Measurements from ENCODE around the gene ILF2.
A peak's percentile ranks its signal among the peaks of the same experiment; 100 is the strongest.
"Not testable (repeated sequence)": the region's sequence is repeated elsewhere in the genome, so short reads cannot be mapped to it uniquely, and the experiment has no call there.

ILF2 gene

GRCh38 chr1:153648000-153648643 lies 22.7 kb downstream of the ILF2 start:
- no peak for DNase-seq

- DNase-seq, result no peak
Observed at GRCh38 chr1:153647346-153647714, 23.5 kb downstream of the ILF2 start.

- no peak for DNase-seq
Observed at GRCh38 chr1:153646672-153647345, 24.0 kb downstream of the ILF2 start.

DNA sequence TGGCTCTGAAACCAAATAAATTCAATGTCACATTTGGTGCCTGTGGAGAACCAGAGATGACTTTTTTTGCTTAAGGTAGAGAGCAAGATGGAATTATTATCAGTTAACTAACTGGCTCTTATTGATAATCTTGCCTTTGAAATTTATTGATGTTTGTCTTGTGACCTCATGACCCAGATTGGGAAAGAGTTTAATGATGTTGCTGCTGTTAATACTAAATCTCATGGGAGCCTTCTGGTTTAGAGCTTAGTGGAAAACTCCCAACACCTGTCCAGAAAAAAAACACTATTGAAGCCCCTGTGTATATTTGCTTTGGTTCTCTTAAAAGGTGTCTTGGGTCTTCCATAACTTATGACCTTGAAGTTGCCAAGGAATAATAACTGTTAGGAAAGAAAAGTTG lies 27.0 kb downstream of the ILF2 start:
- DNase-seq, result no peak

DNA sequence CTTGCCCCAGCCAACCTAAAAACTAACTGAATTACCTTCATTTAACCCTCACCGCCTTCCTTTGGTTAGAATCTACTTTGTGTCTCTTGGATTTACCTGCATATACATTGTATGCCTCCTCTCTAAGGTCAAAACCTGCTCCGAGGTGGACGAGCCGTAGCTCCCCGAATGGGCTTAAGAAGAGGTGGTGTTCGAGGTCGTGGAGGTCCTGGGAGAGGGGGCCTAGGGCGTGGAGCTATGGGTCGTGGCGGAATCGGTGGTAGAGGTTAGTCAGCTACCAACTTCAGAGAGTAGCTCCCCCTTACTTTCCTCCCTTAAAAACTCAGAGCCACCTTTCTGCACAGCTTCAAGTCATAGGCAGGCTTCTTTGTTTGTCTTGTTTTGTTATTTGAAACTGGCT lies 27.7 kb downstream of the ILF2 start:
- no peak for DNase-seq

DNA sequence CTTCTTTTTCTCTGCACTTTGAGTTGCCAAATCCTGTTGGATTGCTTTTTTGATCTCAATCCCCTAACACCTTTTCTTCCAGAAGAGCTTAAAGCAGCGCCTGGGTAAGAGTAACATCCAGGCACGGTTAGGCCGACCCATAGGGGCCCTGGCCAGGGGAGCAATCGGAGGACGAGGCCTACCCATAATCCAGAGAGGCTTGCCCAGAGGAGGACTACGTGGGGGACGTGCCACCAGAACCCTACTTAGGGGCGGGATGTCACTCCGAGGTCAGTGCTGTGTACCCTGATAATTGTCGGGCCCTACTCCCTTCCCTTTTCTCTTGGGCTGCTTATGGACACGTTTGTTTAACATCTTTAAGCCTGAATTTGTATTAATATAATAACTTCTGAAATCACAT lies 28.6 kb downstream of the ILF2 start:
- DNase-seq, result no peak

GRCh38 chr1:153640861-153641260 lies 29.9 kb downstream of the ILF2 start:
- DNase-seq, result no peak

GRCh38 chr1:153640213-153640612 lies 30.6 kb downstream of the ILF2 start:
- not testable (repeated sequence) for DNase-seq

DNA sequence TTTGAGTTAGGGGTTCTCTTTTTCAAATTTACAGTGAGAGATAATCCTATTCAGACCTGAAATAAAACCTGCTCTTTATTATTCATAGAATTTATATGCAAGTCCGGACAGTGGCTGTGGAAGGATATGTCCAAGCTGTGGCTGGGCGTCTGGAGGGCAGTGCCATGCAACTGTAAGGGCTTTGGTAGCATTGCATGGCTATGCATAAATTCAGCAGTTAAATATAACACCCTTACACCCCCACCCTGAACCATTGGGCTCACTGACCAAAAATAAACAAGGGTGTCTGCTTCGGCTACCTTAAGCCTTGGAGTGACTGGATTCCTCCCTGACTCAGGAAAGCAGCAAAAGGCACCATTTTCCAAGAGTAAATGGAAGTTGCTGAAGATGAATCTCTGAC lies 31.5 kb downstream of the ILF2 start:
- no peak for DNase-seq

DNA sequence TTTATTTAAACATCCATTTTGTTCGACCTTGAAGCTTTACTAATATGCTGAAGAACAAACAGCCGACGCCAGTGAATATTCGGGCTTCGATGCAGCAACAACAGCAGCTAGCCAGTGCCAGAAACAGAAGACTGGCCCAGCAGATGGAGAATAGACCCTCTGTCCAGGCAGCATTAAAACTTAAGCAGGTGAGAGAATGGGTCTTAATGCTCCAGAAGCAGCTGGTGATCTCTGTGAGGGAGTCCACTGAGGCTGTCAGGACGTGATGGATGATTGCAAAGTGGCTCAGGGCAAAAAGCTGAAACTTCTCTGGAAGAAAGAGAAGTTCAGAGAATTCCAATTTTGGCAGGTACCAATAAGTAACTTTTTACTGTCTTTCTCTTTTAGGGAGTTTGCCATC lies 32.5 kb downstream of the ILF2 start:
- no peak for DNase-seq

DNA sequence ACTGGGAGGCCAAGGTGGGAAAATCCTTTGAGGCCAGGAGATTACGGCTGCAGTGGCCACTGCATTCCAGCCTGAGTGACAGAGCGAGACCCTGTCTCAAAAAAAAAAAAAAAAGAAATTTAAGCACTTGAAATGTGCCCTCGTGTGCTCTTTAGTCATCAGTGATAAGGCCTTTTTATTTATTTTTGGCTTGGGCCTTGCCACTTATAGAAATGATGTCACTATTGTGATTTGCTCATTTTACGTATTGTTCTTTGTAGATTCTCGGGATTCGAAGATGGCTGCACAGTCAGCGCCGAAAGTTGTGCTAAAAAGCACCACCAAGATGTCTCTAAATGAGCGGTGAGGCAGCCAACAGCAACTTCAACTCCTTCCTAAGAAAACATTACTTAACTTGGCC lies 34.5 kb downstream of the ILF2 start:
- DNase-seq, result no peak

GRCh38 chr1:153635872-153636271 lies 34.9 kb downstream of the ILF2 start:
- no peak for DNase-seq

GRCh38 chr1:153633754-153634665 lies 36.8 kb downstream of the ILF2 start, which contains the start of gene CHTOP:
Gene CHTOP, plus strand, starts transcription at chr1:153634066. Its CDS starts 2,523 bp downstream, at chr1:153636589.
- DNase-seq, result peak; percentile 72

GRCh38 chr1:153633161-153633753 lies 37.5 kb downstream of the ILF2 start:
- DNase-seq, result no peak

DNA sequence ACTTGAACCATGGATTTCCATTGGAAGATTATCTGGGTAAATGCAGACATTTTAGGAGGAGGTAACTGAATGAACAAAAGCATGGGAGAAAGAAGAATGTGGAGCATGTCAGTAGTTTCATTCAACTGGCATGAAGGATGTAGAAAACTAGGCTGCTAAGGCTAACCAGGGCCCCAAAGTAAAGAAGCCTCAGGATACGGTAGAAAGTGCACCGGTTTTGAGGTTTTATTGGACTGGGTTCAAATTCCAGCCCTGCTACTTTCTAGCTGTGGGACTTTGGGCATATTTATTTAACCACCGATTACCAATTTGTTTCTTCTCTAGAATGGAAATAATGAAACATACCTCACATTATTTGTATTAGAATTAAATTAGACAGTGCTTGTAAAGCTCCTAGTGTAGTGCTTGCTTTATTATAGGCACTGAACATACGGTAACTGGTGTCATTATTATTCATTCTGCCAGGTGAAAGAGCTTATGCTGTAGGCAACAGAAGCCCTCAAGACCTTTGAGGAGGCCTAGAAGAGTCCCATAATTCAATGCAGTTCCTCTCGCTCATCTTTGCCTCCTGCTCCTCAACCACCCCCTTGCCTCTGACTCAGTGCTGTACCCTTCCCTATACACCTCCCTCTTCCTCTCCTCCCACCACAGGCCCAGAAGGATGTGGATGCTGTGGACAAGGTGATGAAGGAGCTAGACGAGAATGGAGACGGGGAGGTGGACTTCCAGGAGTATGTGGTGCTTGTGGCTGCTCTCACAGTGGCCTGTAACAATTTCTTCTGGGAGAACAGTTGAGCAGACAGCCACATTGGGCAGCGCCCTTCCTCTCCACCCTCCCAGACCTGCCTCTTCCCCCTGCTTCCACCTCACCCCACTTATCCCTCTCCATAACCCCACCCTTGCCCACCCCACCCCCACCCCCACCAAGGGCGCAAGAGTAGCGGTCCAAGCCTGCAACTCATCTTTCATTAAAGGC lies 39.5 kb downstream of the ILF2 start:
- DNase-seq, result no peak

DNA sequence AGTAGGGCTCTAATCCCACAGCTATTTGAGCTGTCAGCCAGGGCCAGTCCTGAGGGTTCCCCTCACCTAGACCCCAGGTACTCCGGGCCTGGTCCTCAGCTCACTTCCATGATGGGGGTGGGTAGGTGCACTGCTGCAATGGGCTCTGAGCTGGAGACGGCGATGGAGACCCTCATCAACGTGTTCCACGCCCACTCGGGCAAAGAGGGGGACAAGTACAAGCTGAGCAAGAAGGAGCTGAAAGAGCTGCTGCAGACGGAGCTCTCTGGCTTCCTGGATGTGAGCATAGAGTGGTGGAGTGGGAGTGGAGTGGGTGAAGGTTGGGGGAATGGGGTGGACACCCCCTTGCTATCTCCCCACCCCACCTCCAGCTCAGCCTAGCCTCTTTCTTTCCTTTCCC lies 40.4 kb downstream of the ILF2 start:
- DNase-seq, result no peak

GRCh38 chr1:153629971-153630370 lies 40.8 kb downstream of the ILF2 start:
- DNase-seq, result no peak

DNA sequence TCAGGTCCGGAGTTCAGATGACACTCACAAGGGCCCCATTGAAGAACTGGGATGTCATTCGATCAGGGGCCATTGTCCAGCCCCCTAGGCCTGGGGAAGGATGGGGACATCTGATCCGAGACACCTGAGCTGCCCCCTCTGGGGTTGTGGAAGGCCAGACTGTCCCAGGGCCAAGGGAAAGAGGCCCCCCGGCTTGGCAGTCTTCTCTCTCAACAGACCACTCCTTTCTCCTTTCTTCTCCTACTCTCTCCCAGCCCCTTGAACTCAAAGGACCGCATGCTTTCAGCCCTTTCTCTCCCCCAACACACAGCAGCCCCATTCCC lies 41.5 kb downstream of the ILF2 start:
- DNase-seq, result no peak

DNA sequence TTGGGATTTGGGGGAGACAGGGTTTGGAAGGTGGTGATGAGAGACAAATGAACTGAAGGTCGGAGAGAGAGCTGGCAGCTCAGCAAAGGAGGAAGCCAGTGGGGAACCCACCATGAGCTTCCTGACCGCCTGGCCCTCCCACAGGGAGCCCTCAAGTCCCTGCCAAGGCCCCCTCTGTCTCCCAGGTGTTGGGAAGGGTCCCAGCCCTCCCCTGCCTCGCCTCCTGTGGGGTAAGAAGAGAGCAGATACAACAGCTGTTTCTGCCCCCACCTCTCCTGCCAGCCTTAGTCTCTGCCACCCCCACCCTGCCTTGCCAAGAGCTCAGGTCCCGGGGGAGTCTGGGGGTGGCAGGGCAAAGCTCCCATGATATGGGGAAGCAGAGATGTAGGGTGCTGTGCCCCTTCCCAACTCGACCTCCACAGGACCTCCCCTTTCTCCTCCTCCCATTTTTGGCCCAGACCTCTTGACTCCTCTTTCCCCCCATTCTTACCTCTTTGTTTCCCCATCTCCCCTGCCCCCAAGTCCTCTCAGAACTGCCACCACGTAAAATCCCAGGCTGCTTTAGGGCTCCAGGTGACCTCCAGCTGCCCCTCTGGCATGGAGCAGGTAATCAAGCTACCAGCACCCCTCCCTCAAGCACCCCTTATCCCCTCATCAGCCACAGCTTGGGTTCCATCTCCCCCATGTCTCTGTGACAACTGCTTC lies 42.0 kb downstream of the ILF2 start:
- DNase-seq, result no peak

GRCh38 chr1:153627715-153628626 lies 42.8 kb downstream of the ILF2 start, which contains the start of gene S100A1:
Gene S100A1, plus strand, starts transcription at chr1:153628434. Its CDS starts 2,088 bp downstream, at chr1:153630522.
- DNase-seq, result no peak
